Stimulated activated CD8-positive, alpha-beta memory T cell treated with anti-CD3 and anti-CD28 coated beads, Interleukin-12 subunit alpha, Interleukin-12 subunit beta, amount 100 ng/mL, for 24 hours (primary cell): ENCODE results near the gene SSTR3.

Source experiments
- DNase-seq: peaks from one replicate; pipeline ENCODE4 v3.0.0-alpha.2; 2020; ENCODE audit errors: extremely low read depth

Gene SSTR3

DNA sequence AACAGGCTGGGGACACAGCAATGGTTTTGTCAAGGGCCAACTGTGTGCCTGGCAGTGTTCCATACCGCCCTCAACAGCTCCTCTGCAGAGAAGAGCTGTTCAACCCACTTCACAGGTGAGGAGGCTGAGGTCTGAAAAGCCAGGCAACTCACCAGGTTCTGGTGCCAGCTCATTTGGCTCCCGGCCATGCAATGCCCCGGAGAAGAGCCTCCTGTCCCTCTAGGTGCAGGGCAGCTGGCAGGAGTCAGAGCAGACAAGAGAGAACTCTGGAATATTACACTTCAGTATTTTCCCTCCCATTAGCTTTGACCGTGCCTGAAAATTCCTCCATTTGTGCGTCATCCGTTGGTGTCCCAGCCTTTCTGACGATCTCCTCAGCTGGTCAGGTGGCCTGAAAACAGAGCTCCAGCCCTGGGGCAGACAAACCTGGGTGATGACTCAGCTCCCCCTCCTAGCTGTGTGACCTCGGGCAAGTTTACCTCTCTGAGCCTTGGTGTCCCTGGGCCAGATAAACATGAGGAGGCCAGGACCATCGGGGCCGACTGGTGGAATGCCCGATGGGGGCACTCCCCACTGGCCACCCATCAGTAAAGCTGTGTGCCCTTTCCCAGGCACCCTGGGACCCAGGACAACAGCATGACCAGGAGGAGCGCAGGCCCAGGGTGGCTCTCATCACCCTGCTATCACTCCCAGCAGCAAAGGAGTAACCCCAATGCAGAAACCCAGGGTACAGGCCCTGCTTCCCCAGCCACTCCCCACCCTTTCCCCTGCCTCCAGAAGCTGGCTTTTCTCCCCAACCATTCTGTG is 14.6 kb downstream of the SSTR3 start:
- no peak for DNase-seq

DNA sequence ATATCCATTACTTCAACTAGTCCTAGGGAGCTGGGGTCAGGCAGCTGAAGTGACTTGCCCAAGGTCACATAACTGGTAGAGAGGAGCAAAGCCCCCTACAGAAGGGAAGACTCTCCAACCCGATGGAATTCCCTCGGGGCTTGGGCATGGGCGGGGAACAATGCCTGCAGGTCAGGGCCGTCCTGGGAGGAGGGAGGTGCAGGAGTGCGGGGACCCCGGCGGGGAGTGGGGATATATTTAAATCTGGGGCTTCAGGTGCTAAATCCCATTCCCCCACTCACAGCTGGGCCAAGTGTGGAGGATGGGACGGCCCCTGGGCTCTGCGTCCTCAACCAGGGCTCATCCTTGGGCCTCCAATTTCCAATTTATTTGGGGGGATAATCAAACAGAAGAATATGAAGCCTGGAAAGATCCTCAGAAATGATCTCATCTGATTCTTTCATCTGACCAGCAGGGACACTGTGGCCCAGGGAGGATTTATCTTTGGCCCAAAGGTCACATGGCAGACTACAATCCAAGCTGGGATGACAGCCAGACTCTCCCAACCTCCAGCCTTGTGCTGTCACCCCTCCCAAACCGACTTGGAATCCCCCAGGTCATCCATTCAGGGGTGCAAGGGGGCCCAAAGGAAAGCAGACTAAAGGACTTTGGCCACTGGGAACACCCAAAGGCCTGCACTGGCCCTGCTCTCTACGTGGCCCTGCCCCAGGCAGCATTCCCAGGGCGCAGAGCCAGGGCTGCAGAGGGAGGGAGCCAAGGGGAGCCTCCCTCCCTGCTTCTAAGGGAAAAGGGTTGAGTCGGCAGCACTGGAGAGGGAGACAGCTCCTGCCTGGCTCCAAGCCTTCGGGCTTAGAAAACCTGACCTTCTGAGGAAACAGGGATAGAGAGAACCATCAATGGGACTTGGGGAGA is 15.5 kb downstream of the SSTR3 start:
- no peak for DNase-seq

DNA sequence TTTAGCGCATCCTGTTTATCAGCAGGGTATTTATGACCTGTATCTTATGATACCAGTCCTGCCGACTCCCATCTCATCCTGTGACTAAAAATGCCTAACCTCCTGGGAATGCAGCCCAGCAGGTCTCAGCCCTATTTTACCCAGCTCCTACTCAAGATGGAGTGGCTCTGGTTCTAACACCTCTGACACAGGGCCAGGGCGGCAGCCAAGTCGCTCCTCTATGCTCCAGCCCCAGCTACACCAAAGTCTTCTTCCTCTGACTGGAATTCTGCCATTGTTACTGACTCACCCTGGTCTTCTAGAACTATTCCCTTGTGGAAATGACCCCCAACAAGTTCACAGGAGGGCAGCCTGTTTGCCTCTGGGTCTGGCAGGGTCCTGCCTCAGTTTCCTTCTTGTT is 16.4 kb downstream of the SSTR3 start:
- DNase-seq, result no peak

DNA sequence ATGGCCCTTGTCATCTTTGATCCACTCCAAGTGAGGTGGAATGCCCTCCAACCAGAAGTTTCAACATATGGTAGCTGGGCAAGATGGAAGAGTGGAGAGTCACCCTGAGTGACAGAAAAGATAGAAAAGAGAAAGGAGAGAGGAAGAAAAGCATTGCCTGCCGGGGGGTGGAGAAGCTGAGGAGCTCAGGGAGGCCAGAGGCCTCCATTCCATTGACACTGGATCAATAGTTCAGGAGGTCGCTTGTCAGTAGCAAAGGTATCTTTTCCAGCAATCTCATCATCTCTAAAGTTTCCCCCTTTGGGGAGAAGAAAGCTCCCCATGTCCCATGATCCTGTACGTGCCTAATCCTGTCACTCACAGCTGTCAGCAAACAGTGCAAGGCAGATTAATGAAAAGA is 17.5 kb downstream of the SSTR3 start:
- no peak for DNase-seq

DNA sequence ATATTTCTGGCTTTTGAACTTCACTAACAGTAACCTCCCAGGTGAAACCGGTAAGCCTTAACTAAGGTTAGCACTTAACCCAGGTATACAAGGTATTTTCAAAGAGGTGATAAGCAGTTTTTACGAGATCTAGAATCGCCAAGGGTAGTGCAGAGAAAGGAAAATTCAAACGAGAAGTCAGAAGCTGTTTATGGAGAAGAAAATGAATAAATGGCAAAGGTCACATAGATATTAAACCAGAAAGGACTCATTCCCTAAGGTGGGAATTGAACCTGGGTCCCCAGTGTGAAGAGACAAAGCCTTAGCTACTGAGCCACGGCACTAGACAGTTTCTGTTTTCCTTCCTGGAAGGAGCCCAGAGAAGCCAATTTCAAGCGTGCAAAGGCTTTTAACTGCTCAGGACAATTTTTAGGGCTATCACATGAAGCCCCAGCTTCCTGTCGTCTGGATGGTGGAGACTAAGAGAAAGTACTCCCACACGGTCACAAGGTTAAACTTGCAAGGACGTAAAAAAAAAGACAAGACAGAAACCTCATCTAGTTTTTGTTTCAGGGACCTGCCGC is 18.6 kb downstream of the SSTR3 start:
- DNase-seq, result no peak

DNA sequence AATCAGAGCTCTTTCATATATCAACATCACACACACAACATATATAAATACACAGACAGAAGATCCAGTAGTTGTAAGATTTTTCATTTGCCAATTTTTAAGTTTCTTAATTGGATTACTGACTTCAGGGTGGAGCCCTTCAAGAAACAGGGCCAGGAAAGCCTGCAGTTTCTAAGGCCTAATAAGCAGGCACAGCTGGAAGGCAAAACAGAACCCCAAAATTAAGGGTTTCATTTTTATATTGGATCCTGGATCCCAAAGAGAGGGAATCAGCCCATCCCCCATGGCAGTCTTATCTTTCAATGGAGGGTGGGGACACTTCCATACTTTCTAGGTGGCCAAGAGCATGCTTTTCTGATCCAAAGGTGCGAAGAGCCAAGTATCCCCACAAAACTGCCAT is 19.5 kb downstream of the SSTR3 start:
- no peak for DNase-seq

DNA sequence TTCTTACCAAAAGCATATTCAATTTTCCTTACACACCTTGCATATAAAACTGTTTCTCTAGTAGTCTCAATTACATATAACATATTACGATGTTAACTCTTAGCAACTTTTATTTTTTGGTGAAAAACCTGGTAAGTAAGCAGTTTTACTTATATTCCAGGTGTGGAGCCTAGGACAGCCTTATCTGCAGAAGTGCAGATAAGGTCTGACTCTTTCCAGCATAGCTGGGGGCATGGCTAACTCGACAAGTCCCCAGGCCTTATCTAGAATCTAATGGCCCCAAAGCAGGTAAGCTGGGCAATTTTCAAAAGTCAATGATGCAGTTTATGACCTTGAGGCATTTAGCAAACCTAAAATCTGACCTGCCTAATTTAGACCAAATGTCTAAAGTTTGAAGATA is 20.1 kb downstream of the SSTR3 start:
- no peak for DNase-seq

DNA sequence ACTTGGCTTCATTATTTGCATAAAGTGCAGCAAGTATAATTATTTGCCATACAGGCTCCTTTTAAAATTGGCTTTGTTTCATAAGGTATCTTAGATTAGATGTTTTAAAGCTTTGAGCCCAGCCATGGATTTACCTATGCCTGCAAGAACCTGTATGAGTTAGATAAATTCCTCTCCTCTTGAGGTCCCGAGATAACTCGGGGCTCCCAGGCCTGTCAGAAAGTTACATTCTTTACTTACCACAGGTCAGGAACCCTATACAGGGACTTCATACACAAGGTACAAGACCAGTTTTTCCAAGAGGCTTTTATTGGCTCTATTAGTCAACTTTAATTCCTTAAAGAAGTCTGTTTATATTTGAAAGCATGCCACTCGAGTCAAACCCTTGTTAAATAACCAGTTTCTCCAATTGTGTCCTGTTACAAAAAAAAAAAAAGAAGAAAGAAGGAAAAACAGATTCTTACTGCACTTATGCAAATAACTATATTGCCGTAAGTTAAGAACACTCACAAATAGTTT is 22.0 kb downstream of the SSTR3 start:
- DNase-seq, result no peak

DNA sequence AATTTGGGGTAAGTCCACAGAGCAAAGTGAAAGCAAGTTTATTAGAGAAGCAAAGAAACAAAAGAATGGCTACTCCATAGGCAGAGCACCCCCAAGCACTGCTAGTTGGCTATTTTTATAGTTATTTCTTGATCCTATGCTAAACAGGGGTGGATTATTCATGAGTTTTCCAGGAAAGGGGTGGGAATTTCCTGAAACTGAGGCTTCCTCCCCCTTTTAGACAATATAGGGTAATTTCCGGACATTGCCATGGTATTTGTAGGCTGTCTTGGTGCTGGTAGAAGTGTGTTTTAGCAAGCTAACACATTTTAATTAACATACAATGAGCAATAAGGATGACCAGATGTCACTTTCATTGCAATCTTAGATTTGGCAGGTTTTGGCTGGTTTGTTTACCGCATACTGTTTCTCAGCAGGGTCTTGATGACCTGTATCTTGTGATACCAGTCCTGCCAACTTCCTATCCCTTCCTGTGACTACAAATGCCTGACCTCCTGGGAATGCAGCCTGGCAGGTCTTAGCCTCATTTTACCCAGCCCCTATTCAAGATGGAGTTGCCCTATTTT is 23.3 kb downstream of the SSTR3 start:
- no peak for DNase-seq

DNA sequence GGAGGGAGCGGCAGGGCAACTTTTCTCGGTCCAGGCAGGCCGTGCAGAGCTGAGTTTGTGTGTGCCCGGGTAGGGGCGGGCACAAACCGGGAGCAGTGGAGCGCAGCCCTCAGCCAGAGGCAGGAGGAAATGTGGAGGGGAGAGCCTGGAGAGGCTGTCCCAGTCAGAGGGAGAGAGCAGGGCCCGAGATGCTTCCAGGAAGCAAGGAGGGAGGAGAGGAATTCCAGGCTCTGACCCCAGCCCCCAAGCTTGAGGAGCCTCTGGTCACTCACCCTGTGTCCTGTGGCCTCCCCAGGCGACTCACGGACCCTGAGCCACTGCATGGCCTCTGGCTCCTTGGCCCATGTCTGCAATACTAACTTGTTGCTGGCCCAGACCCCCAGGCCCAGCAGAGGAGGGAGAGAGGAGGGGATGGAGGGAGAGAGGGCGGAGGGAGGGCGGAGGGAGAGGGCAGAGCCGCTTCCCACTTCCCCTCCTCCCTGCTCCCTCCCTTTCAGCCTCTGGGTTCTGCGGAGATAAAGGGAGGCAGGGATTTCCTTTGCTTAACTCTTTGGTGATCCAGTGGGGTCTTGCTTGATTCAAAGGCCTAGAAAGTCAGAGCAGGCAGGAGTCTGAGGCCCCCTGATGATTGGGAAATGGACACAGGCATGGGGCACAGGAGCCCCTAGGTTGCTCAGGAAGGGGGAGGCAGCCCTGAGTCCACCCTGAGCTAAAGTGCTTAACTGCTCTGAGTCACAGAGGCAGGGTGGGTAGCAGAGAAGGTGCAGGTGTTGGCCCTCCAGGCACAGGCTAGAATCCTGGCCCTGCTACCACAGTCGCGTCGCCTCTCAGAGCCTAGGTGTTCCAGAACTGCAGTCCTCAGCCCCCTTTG is 24.2 kb downstream of the SSTR3 start, which contains the start of gene C1QTNF6:
C1QTNF6 (minus strand) TSS at position 357 of the 871 bp plus-strand sequence; CDS start at position 323, 34 bp downstream.
- no peak for DNase-seq

DNA sequence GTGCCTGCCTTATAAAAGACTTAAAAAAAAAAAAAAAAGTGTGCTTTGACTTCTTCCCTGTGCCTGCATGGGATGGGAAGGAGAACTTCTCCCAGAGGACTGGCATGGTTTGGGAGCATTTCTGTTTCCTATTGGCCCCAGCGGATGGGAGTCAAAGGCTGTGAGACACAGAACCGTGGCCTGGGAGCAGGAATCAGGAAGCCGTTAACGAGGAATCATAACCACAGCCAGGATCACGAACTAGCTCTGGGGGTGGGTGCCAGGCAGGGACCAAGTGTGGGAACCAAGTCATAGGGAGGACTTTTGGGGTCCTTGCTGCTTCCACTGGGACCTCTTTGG is 24.8 kb downstream of the SSTR3 start:
- no peak for DNase-seq

DNA sequence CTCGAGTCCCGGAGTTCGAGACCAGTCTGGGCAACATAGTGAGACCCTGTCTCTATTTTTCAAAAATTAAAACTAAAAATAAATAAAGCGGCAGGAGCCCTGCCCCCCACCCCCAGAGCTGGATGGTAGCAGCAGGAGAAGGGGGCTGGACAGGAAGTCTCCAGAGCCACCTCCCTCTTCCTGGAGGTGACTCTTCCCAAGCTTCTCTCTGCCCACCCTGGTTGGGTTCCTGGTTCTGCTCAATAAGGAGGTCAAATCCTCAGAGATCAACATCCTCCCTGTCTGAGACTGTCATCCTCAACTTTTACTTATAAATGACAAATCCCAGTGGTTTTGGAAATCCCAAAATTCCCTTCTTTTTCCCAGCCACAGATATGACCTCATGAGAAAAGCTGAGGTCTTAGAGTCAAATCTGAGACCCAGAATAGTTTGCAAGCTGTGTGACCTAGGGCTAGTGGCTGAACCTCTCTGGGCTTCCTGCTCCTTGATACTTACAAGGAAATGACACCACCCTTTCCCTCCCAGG is 25.2 kb downstream of the SSTR3 start:
- no peak for DNase-seq

DNA sequence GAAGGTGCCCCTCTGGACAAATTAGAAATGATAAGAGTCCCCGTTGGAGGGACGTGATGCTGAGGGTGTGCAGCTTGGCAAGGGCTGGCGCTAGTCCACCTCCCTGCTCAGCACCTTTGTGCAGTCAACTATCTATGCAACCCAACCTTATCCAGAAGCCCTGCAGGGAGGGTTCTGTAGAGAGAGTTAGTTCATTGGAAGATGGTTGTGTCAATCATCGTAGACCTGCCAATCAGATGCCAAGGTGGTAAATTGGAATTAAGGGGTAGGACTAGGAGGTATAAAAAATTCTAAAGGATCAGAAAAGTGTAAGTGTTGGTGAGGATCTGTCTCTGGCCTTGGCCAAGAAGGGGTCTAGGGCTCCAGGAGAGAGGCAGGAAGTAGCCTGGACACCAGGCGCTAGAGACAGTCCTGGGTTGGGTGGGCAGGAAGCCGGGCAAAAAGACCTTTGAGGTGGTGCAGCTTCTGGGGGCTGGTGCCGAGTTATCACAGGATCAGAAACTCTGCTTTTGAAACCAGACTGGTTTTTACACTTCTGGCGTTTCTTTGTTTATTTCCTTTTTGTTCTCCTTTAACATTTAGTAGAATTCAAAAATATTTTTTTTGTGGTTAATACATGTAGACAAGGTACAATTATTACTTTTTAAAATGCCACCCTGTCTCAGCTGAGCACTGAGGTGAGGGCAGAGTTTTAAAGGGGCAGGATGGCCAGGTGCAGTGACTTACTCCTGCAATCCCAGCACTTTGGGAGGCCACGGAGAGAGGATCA is 25.9 kb downstream of the SSTR3 start:
- DNase-seq, result no peak

DNA sequence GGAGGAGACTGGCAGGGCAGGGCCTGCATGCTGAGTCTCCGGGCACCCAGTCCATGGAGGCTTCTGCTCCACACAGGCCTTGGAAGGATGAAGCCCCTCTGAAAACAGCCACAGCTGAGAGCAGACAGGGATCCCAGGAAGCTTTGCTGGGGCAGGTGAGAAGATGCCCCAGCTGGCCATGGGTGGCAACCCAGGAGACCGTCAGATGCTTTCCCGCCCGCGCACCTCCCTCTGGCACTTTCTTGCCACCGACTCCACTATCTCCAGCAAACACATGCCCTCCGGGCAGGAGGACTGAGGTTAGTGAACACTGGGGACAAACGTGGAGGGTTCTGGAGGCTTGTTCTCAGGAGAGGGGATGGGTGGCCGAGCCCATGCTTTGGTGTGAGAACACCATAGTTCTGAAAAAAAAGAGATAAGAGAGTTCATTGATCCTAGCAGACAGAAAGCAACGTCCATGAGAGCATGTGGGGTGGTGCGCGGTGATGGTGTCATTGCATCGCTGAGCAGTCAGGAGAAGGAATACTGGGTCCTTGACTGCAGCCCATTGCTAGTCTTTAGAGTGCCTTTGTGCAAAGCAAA is 26.5 kb downstream of the SSTR3 start:
- no peak for DNase-seq

DNA sequence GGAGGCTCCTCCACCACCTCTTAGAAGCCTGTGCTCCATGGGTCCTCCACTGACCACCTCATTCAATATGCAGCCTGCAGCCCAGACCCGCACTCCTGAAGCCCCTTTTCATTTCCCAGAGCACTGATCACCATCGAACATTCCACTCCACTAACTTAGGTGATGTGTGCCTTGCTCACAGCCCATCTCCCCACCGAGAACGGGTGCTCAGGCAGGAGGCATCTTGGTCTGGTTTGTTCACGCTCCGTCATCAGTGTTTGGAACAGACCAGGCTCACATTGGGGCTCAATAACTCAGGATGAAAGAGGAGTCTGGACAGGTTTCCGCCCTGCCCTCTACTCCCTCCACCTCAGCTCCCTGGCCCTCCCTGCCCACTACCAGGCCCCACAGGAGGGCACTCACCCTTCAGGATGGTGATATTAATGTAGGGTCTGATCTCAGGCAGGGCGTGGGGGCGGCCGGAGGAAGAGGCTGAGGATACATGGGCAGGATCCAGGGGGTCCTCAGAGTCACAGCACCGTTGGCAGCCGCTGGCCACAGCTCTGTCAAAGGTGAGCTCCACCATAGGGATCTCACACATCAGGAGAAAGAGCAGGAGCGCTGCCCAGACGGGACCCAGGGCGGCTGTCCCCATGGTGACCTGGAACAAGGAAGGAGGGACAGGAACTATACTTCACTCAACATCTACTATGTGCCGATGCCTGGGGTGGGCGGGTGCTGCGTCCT is 27.3 kb downstream of the SSTR3 start:
- DNase-seq, result no peak

DNA sequence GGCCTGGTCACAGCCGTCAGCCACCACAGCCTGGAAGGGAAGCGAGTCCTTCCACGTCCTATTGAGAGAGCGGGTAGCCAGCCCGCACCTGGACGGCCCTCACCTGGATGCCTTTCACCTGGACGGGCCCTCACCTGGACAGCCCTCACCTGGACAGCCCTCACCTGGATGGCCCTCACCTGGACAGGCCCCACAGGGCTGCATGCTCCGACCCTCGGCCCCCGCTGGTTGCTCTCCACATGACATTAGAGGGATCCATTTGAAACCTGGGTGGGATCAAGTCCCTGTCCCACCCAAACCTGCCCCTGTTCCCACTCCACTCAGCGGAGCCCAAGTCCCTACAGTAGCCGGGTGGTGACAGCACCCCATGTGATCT is 27.9 kb downstream of the SSTR3 start:
- DNase-seq, result no peak

DNA sequence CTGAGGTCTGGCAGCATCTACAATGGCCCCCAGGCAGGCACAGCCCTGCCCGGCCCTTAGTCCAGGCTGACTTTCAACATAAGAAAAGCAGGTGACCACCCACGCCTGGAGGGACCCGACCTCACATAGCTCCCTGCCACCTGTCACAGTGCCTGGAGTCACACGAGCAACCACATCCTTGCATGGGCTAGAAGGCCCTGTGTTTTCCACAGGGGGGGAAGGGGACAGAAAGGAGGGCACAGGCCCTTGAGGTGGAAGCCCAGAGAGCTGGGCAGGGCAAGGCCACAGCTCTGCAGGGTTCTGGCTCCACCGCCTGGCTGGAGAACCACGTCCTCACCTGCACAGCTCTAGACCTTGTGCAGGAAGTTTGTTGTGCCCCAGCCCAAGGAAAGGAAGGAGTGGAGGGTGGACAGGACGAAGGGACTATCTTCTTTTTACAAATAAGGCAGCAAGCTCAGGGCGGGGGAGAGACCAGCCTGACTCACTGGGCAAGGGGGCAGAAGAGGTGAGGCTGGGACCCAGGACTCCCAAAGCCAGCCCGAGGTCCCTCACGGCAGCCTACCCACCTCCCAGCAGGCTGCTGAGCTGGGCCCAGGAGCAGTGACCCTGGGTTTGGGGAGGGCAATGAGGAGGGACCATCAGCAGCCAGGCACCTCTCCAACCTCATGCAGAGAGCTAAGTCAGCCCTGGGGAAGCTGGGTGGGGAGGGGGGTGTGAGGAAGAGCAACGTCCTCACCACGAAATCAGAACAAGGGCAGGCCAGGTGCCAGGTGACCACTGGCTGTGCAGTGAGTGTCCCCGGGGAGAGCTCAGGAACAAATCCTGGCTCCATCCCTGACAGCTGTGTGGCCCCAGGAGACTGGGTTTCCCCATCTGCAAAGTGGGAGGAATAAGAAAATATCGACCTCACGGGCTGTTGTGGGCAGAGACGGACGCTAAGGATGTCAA is 28.6 kb downstream of the SSTR3 start:
- DNase-seq, result no peak

DNA sequence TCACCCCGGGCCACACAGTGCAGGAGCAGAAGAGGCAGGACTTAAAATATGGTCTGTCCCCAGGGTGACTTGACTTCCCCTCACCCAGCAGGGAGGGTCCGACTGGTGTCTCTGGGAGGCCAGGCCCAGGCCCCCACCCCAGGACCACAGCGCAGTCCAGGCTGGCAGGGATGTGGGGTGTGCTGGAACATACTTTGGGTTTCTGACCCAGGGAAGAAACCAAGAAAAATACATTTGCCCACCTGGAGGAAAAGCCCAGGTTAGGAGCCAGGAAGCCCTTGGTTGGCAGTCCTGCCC is 29.4 kb downstream of the SSTR3 start:
- DNase-seq, result no peak
